ENCODE results near the gene FBXL19. TPM values are rescaled to one million over a fixed set of nuclear protein-coding genes. Genes with fewer than 3 reads are reported as not detected.

FBXL19 gene
- total RNA-seq, 4 donors from 2014 or later, result 2.4 to 6.2 (median 4.2) TPM

DNA sequence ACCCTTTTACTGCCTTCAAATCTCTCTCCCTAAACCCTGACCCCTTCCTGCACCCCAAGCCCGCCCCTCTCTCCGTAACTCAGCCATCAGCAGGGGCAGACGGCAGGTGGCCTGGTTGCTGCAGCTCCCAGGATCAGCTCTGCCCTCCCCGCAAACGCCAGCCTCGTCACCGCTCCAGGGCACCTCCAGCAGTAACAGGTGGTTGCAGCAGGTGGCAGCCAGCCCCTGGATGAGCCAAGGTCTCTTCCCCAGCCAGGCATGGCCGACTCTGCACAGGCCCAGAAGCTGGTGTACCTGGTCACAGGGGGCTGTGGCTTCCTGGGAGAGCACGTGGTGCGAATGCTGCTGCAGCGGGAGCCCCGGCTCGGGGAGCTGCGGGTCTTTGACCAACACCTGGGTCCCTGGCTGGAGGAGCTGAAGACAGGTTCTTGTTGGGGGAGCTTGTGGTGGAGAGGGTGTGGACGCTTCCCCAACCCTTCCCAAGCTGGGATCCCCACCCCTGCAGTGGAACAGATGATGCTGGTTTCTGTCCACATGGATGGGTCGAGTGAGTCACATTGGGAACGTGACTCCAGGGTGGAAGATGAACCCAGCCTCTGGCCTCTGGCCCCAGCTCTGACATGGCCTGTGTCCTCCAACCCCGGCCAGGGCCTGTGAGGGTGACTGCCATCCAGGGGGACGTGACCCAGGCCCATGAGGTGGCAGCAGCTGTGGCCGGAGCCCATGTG, 62.2 kb downstream of the FBXL19 start:
- TF ChIP-seq, protein P1, sequence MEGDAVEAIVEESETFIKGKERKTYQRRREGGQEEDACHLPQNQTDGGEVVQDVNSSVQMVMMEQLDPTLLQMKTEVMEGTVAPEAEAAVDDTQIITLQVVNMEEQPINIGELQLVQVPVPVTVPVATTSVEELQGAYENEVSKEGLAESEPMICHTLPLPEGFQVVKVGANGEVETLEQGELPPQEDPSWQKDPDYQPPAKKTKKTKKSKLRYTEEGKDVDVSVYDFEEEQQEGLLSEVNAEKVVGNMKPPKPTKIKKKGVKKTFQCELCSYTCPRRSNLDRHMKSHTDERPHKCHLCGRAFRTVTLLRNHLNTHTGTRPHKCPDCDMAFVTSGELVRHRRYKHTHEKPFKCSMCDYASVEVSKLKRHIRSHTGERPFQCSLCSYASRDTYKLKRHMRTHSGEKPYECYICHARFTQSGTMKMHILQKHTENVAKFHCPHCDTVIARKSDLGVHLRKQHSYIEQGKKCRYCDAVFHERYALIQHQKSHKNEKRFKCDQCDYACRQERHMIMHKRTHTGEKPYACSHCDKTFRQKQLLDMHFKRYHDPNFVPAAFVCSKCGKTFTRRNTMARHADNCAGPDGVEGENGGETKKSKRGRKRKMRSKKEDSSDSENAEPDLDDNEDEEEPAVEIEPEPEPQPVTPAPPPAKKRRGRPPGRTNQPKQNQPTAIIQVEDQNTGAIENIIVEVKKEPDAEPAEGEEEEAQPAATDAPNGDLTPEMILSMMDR (IDR thresholded peaks at IDR 0.05; ENCODE audit: low read depth), result no peak

DNA sequence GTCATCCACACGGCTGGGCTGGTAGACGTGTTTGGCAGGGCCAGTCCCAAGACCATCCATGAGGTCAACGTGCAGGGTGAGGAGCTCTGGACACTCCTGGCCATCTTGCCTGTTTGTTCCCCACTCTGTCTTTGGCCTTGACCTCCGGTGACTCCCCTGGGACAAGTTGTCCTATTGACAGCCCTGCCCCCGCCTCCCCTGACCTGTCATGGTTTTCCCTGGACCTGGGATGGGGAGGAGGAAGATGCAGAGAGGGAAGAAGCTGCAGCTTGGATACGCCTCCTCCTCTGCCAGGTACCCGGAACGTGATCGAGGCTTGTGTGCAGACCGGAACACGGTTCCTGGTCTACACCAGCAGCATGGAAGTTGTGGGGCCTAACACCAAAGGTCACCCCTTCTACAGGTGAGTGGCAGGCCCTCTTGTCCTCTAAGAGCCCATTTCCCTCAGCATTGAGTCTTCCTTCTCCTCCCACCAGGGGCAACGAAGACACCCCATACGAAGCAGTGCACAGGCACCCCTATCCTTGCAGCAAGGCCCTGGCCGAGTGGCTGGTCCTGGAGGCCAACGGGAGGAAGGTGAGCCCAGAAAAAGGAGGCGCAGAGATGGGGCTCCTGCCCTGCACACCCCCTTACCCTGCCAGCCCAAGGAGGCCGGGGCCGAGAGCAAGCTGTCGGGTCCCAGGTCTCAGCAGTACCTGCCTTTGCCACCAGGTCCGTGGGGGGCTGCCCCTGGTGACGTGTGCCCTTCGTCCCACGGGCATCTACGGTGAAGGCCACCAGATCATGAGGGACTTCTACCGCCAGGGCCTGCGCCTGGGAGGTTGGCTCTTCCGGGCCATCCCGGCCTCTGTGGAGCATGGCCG, 63.0 kb downstream of the FBXL19 start:
- TF ChIP-seq, protein P1 (IDR thresholded peaks at IDR 0.05; ENCODE audit: low read depth), result no peak

DNA sequence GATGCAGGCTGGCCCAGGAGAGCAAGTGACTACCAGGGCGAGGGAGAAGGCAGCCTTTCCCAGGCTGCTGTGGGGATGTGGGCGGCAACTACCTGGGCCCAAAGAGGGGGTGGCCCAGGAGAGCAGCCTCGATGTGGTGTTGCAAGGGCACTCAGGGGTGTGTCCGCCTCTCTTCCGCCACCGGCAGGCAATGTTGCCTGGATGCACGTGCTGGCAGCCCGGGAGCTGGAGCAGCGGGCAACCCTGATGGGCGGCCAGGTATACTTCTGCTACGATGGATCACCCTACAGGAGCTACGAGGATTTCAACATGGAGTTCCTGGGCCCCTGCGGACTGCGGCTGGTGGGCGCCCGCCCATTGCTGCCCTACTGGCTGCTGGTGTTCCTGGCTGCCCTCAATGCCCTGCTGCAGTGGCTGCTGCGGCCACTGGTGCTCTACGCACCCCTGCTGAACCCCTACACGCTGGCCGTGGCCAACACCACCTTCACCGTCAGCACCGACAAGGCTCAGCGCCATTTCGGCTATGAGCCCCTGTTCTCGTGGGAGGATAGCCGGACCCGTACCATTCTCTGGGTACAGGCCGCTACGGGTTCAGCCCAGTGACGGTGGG, 64.3 kb downstream of the FBXL19 start:
- TF ChIP-seq, protein P1 (IDR thresholded peaks at IDR 0.05; ENCODE audit: low read depth), result no peak

DNA sequence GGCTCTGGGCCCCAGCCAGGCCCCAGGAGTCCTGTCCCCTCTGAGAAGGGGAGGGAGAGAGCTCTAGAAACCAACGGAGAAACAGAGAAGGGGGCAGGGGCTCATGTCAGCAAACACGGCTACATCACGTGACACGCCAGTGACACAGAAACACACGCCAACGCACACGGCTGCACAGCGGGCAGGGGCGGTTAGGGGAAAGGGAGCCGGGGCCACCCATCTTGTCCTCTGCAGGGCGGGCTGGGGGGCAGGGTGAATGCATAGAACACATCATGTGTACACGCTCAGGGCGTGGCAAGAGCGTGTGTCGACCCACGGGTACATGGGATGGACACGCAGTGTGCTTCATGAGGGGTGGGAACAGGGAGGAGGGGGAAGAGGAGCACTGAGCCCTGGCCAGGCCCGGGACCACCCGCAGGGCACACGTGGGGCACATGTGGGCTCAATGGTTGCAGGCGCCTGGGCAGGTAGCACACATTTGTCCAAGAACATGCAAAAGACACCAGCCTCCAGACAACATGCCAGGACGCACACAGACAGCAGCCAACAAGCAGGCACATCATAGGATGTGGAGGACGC, 66.2 kb downstream of the FBXL19 start:
- TF ChIP-seq, protein P1 (IDR thresholded peaks at IDR 0.05; ENCODE audit: low read depth), result no peak

DNA sequence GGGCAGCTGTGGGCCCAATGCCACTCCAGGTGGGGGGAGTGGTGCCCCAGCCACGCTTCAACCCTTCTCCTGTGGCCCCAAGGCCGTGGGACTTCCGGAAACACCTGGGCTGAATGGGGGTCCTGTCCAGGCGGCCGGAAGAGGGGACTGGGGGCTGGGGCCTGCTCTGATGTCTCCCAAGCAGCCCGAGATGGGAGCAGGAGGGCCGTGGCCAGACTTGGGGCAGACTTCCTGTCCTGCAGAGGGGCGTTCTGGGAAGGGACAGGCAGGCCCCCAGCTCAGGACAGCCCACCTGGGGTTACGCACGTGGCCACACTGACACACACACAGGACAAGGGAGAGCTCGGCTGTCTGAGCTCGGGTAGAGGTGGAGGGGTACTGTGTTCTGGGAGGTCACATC, 66.7 kb downstream of the FBXL19 start:
- TF ChIP-seq, protein P1 (IDR thresholded peaks at IDR 0.05; ENCODE audit: low read depth), result no peak

DNA sequence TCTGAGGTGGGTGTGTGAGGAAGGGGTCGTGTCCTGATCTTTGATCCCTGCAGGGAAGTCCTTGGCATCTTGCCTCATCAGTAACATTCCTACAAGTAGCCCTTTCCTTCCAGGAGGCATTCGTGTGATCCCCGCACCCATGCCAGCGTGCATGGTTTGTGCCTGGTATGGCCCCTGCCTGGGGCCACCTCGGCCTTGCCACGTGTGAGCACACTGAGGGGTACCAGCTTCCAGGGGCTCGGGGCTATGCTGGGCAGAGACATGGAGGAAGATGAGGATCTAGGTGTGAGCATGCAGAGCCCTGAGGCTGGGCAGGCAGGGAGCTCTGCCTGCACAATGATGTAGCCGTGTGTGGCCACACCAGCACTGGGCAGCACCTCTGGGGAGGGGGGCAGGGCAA, 67.7 kb downstream of the FBXL19 start:
- TF ChIP-seq, protein P1 (IDR thresholded peaks at IDR 0.05; ENCODE audit: low read depth), result no peak
